Body of pancreas (tissue), 4 donors: ENCODE results near the gene TUG1. TPM values are rescaled to one million over a fixed set of nuclear protein-coding genes. Genes with fewer than 3 reads are reported as not detected.

Experiments
- ATAC-seq: fragments of 150-250 bp; one replicate; pipeline ENCODE4 v1.9.1; 2016
- DNase-seq, 4 donors: peaks; one replicate each; pipeline ENCODE4 v3.0.0-alpha.2; 2019
- H3K27ac ChIP-seq, 4 donors: fragments of 200-600 bp; sonication (generic); 1 replicate in 3 of 4; 2 replicates in 1 of 4; pipeline versions ENCODE4 v1.5.1 to v1.6.1; 2016 to 2019; ENCODE audit warnings: mild to moderate bottlenecking in 1 of 4, mixed read lengths in 1 of 4, moderate library complexity in 1 of 4
- H3K27me3 ChIP-seq, 2 donors: fragments of 200-600 bp; sonication (generic); one replicate each; pipeline ENCODE4 v1.6.0; 2016; ENCODE audit warnings: mild to moderate bottlenecking in 1 of 2
- H3K36me3 ChIP-seq, 2 donors: fragments of 200-600 bp; sonication (generic); replicated peaks in 1 of 2; 2 replicates each; pipeline ENCODE4 v1.5.1; 2016; ENCODE audit warnings: low read depth in 2 of 2; ENCODE audit not compliant: insufficient read depth in 1 of 2
- H3K4me1 ChIP-seq: fragments of 200-600 bp; sonication (generic); one replicate; pipeline ENCODE4 v1.6.0; 2016
- H3K4me3 ChIP-seq, 2 donors: fragments of 200-600 bp; sonication (generic); 1 replicate in 1 of 2; 2 replicates in 1 of 2; pipeline ENCODE4 v1.5.1; 2016 to 2019
- H3K9me3 ChIP-seq, 3 donors: fragments of 200-600 bp; sonication (generic); 1 replicate in 2 of 3; 2 replicates in 1 of 3; pipeline ENCODE4 v1.5.1; 2016
- CTCF ChIP-seq, 7 experiments: fragments of 450-650 bp in 4 of 7; fragments of 200-600 bp in 3 of 7; sonication (generic) in 3 of 7; IDR thresholded peaks; one replicate each; pipeline ENCODE4 v1.5.1; 2016 to 2019; ENCODE audit warnings: antibody characterized with exemption in 7 of 7
- POLR2A ChIP-seq, 3 donors: fragments of 450-650 bp; IDR thresholded peaks; one replicate each; pipeline ENCODE4 v1.6.1; 2016; ENCODE audit warnings: antibody characterized with exemption in 3 of 3, mild to moderate bottlenecking in 2 of 3
- WGBS, 2 donors: methylation state at CpG; one replicate each; pipeline ENCODE4 v1.1.5; 2017; 5-methylcytosine and 5-hydroxymethylcytosine counted together
- intact Hi-C: fragments of 100-400 bp; cut with DNase I; formaldehyde crosslinking; loops from one replicate; pipeline ENCODE4 v1.15.1; 2023
- total RNA-seq, 2 donors: library from RNA; depleted of rRNA; stranded (reverse); fragments of >200 nt; gene quantifications; one replicate each; pipeline ENCODE4 v1.1.0, GENCODE V29; 2016

Gene TUG1
- total RNA-seq, 2 donors from 2014 or later, result 48.0 to 48.5 TPM

DNA sequence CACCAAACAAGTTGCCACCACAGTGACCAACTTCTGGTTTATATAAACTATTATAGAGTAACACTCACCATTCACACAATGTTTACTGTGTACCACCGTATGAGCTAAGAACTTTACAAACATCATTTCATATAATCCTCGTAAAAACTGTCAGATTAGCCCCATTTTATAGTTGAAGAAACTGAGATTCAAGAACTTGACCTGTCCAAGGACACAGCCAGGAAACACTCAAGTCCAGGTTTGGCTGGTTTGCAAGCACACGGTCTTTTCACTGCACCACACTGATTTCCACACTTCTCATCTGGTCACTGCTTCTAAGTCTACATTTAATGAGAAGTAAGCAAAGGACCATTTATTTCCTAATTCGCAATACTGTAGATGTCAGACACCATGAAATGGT, 4.2 kb upstream of the TUG1 start:
- peaks cover 31% of the 10 kb centered on the region for H3K4me1 ChIP-seq

GRCh38 chr22:30968015-30968923, 796 bp upstream of the TUG1 start, which contains the start of gene MORC2:
TSS of gene MORC2 (minus strand) at chr22:30968774. CDS start at chr22:30967889, 885 bp downstream.
- WGBS, 2 donors, result 16 to 59% methylated on average over 15 to 53 of the region's 53 CpGs
- no peaks in the 10 kb centered on the region for H3K27me3 ChIP-seq
- H3K9me3 ChIP-seq, result peaks cover 0 to 17% (median 0%) of the 10 kb centered on the region in 3 donors
- H3K4me1 ChIP-seq, result peaks cover 54% of the 10 kb centered on the region
- DNase-seq (peak; percentile 63 to 79 (median 72)), ATAC-seq (peak; percentile 61)
- H3K4me3 ChIP-seq, result peak within 1 kb of the TSS; percentile 67 to 78
- intact Hi-C loops, result no loop called here
- H3K36me3 ChIP-seq, result peaks cover 3 to 12% of the 10 kb centered on the region in 2 donors
- H3K27ac ChIP-seq, result peak within 1 kb of the TSS; percentile 86 to 96 (median 88)
- TF ChIP-seq CTCF (IDR thresholded peaks at IDR 0.05), result peak in 1 of 7 experiments; percentile 1
- no peak for TF ChIP-seq POLR2A (IDR thresholded peaks at IDR 0.05)

More for the DNA sequence above, 4.2 kb upstream of the TUG1 start:
- no peak overlapping the region for H3K27ac ChIP-seq
- DNase-seq, result no peak
- ATAC-seq, result no peak
- 68 to 78% methylated on average over 4 of the region's 4 CpGs for WGBS, 2 donors
- H3K9me3 ChIP-seq, result no peaks in the 10 kb centered on the region
- intact Hi-C loops, result no loop called here
- H3K27me3 ChIP-seq, result no peaks in the 10 kb centered on the region
- TF ChIP-seq POLR2A (IDR thresholded peaks at IDR 0.05) (no peak), CTCF (IDR thresholded peaks at IDR 0.05) (no peak)
- H3K36me3 ChIP-seq, result no peaks in the 10 kb centered on the region
- H3K4me3 ChIP-seq, result no peak overlapping the region

DNA sequence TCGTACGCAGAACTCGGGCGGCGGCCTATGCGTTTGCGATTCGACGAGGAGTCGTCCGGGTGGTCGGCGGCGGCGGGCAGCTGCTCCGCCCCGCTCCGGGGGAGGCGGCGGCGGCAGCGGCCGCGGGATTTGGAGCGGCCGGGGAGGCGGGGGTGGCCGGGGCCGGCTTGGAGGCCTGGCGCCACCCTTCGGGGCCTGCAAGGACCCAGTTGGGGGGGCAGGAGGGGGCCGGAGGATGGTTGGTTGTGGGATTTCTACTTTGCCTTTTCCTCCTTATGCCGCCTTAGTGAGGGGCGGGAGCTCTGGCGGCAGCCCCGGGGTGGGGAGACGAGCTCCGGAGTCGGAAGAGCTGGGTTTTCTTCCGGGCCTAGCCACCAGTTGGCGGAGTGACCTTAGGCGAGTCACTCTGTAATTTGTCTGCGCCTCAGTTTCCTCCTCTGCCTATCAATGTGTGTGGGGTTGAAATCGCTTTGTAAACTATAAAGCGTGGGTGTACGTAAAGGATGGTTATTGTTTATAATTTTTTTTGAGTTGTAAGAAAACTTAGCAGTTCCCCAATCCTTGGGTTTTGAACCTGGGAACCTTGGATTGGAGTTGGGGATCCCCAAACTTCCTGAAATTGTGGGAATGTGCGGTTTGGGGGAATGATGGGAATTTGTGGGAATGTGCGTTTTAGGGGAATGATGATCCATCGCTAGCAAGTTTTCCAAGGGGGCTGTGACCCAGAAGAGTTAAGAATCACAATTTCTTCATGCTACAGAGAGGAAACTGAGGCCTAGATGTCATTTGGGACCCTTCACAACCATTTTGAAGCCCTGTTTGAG, 679 bp downstream of the TUG1 start:
- 1 to 4% methylated on average over 22 to 46 of the region's 49 CpGs for WGBS, 2 donors
- Histone ChIP-seq H3K27ac (peak overlapping the region; percentile 86 to 96 (median 88)), H3K9me3 (peaks cover 0 to 22% (median 0%) of the 10 kb centered on the region in 3 donors), H3K36me3 (peaks cover 6 to 17% of the 10 kb centered on the region in 2 donors), H3K27me3 (no peaks in the 10 kb centered on the region), H3K4me3 (peak overlapping the region; percentile 67 to 78), H3K4me1 (peaks cover 54% of the 10 kb centered on the region)
- DNase-seq, result peak in 2 of 4 donors; percentile 22 to 31
- TF ChIP-seq CTCF (IDR thresholded peaks at IDR 0.05) (peak in 1 of 7 experiments; percentile 10), POLR2A (IDR thresholded peaks at IDR 0.05) (no peak)
- intact Hi-C loops, result no loop called here
- peak; percentile 25 for ATAC-seq

DNA sequence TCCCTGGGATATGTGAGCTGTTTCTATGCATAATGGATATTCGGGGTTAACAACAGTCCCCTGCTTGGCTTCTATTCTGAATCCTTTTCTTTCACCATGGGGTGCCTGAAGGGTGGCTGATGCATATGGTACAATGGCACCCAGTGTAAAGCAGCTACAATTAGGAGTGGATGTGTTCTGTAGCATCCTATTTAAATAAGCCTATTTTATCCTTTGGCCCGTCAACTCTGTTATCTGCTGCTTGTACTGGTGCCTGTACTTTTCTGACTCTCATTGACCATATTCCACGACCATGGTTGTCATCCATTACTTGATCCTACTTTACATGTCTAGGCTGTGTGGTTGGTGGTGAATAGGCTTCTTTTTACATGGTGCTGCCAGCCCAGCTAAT, 1.3 kb downstream of the TUG1 start:
- TF ChIP-seq CTCF (IDR thresholded peaks at IDR 0.05) (no peak), POLR2A (IDR thresholded peaks at IDR 0.05) (no peak)
- WGBS, 2 donors, result 26 to 37% methylated on average over 3 of the region's 3 CpGs
- H3K36me3 ChIP-seq, result peaks cover 6 to 17% of the 10 kb centered on the region in 2 donors
- no peak for ATAC-seq
- H3K9me3 ChIP-seq, result peaks cover 0 to 28% (median 0%) of the 10 kb centered on the region in 3 donors
- no peak for DNase-seq
- intact Hi-C loops, result no loop called here
- H3K27me3 ChIP-seq, result no peaks in the 10 kb centered on the region
- H3K4me1 ChIP-seq, result peaks cover 50% of the 10 kb centered on the region
- H3K27ac ChIP-seq, result no peak overlapping the region
- no peak overlapping the region for H3K4me3 ChIP-seq
